Vagina (tissue), 2 donors: Measurements from ENCODE around the gene SHROOM2.

Source experiments
- CTCF ChIP-seq, 3 experiments: fragments of 450-650 bp in 2 of 3; fragments of 200-600 bp in 1 of 3; sonication (generic) in 1 of 3; IDR thresholded peaks; one replicate each; pipeline ENCODE4 v1.5.1; 2017 to 2019; ENCODE audit warnings: antibody characterized with exemption in 3 of 3, mild to moderate bottlenecking in 2 of 3, moderate library complexity in 2 of 3
- POLR2A ChIP-seq, 2 donors: fragments of 450-650 bp; IDR thresholded peaks; one replicate each; pipeline ENCODE4 v1.6.1; 2017; ENCODE audit warnings: antibody characterized with exemption in 2 of 2, mild to moderate bottlenecking in 2 of 2, moderate library complexity in 2 of 2
- POLR2AphosphoS5 ChIP-seq, 2 donors: sonication (generic); formaldehyde crosslinking; IDR thresholded peaks; one replicate each; pipeline ENCODE4 v1.9.0; 2017; ENCODE audit warnings: antibody characterized with exemption in 2 of 2, mild to moderate bottlenecking in 2 of 2, low read depth in 1 of 2; ENCODE audit not compliant: insufficient read depth in 1 of 2

DNA sequence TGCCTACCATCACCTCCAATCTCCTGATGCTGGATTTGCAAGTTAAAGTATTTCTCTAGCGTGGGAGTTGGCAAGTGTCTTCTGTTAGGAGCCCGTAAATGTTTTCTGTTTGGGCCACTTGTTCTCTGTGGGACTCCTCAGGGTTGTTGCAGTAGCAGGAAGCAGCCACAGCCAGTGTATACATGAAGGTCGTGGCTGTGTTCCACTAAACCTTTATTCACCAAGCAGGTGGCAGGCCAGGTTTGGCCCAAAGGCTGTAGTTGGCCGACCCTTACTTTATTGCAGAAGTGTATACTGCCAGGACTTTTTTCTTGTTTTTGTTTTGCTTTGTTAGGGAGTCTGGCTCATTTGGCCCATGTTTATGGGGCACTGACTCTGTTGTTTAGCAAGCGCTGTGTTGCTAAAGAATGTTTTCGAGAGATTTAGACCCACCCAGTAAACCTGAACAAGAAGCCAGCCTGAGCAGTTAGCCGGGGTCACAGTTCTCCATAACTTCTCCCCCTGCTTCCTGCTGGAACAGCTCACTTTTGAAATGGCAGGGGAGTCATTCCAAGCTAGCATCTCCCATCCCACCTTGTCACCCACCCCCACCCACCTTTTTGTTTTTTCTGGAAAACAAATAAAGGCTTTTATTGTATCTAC is 58.8 kb downstream of the SHROOM2 start:
- TF ChIP-seq POLR2AphosphoS5 (IDR thresholded peaks at IDR 0.05; ENCODE audit: insufficient read depth in 1 of 2, low read depth in 1 of 2) (no peak), CTCF (IDR thresholded peaks at IDR 0.05) (no peak), POLR2A (IDR thresholded peaks at IDR 0.05) (no peak)
